ENCODE data around the gene RNF32.
"Not testable (repeated sequence)": the region's sequence is repeated elsewhere in the genome, so short reads cannot be mapped to it uniquely, and the experiment has no call there.

RNF32 gene

GRCh38 chr7:156642306-156643045 lies 1.9 kb downstream of the RNF32 start:
- Histone ChIP-seq H2AFZ (ENCODE audit: low read length) (no peak overlapping the region), H3K4me2 (ENCODE audit: low read length) (no peak overlapping the region), H3K79me2 (ENCODE audit: insufficient read depth, low read length) (no peaks in the 10 kb centered on the region), H3K9me2 (ENCODE audit: low read depth, low read length) (no peaks in the 10 kb centered on the region), H3K27ac (ENCODE audit: low read depth, low read length, poor library complexity, severe bottlenecking) (no peak overlapping the region), H3K9ac (ENCODE audit: low read length) (no peak overlapping the region), H3F3A (ENCODE audit: insufficient read depth, low read length) (no peaks in the 10 kb centered on the region), H3K4me3 (ENCODE audit: low read depth, low read length, poor library complexity, severe bottlenecking) (no peak overlapping the region), H3K4me1 (ENCODE audit: insufficient read depth, low read length, severe bottlenecking) (peaks cover 16% of the 10 kb centered on the region), H3K36me3 (ENCODE audit: insufficient read depth, low read length) (no peaks in the 10 kb centered on the region), H3K27me3 (ENCODE audit: insufficient read depth, low read length) (no peaks in the 10 kb centered on the region), H3K9me3 (ENCODE audit: low read length) (no peaks in the 10 kb centered on the region; the same call in 1 of the 2 replicates), H4K20me1 (ENCODE audit: insufficient read depth, low read length) (no peaks in the 10 kb centered on the region)
- TF ChIP-seq, protein P1, sequence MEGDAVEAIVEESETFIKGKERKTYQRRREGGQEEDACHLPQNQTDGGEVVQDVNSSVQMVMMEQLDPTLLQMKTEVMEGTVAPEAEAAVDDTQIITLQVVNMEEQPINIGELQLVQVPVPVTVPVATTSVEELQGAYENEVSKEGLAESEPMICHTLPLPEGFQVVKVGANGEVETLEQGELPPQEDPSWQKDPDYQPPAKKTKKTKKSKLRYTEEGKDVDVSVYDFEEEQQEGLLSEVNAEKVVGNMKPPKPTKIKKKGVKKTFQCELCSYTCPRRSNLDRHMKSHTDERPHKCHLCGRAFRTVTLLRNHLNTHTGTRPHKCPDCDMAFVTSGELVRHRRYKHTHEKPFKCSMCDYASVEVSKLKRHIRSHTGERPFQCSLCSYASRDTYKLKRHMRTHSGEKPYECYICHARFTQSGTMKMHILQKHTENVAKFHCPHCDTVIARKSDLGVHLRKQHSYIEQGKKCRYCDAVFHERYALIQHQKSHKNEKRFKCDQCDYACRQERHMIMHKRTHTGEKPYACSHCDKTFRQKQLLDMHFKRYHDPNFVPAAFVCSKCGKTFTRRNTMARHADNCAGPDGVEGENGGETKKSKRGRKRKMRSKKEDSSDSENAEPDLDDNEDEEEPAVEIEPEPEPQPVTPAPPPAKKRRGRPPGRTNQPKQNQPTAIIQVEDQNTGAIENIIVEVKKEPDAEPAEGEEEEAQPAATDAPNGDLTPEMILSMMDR (IDR thresholded peaks at IDR 0.05; ENCODE audit: low read length), result no peak
- TF ChIP-seq EZH2 (IDR thresholded peaks at IDR 0.05; ENCODE audit: borderline replicate concordance, low read length), result no peak

- H2AFZ ChIP-seq (ENCODE audit: low read length); H3K27ac ChIP-seq (ENCODE audit: low read depth, low read length, poor library complexity, severe bottlenecking); H3K79me2 ChIP-seq (ENCODE audit: insufficient read depth, low read length); H3F3A ChIP-seq (ENCODE audit: insufficient read depth, low read length); H3K27me3 ChIP-seq (ENCODE audit: insufficient read depth, low read length); H3K9me3 ChIP-seq (ENCODE audit: low read length); H3K4me1 ChIP-seq (ENCODE audit: insufficient read depth, low read length, severe bottlenecking); H3K4me3 ChIP-seq (ENCODE audit: low read depth, low read length, poor library complexity, severe bottlenecking); H3K4me2 ChIP-seq (ENCODE audit: low read length); H3K9me2 ChIP-seq (ENCODE audit: low read depth, low read length); H3K9ac ChIP-seq (ENCODE audit: low read length); H3K36me3 ChIP-seq (ENCODE audit: insufficient read depth, low read length); H4K20me1 ChIP-seq (ENCODE audit: insufficient read depth, low read length): not testable (repeated sequence)
Observed at GRCh38 chr7:156647330-156647729, 6.8 kb downstream of the RNF32 start.

DNA sequence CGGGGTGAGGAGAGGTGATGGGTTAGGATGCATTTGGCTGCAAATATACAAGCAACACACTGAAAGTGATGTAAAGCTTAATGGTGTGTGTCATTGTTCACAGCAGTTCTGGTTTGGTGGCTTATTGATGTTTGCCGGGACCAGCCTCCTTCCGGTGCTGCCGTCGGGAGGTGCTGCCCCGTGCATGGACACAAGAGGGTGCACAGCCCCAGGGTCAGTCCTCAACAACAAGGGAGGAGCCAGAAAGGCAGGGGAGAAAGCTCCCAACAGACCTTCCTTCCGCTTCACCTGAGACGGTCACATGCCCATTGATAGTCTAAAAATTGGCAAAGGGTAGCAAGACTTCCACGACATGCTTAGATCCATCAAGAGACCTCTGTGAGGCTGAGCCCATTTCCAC lies 9.5 kb downstream of the RNF32 start:
- Histone ChIP-seq H3K27ac (ENCODE audit: low read depth, low read length, poor library complexity, severe bottlenecking) (no peak overlapping the region), H3K27me3 (ENCODE audit: insufficient read depth, low read length) (no peaks in the 10 kb centered on the region), H3K4me3 (ENCODE audit: low read depth, low read length, poor library complexity, severe bottlenecking) (no peak overlapping the region), H3F3A (ENCODE audit: insufficient read depth, low read length) (no peaks in the 10 kb centered on the region), H3K79me2 (ENCODE audit: insufficient read depth, low read length) (no peaks in the 10 kb centered on the region), H3K36me3 (ENCODE audit: insufficient read depth, low read length) (no peaks in the 10 kb centered on the region), H3K9me2 (ENCODE audit: low read depth, low read length) (no peaks in the 10 kb centered on the region), H3K9ac (ENCODE audit: low read length) (no peak overlapping the region), H2AFZ (ENCODE audit: low read length) (no peak overlapping the region), H3K4me2 (ENCODE audit: low read length) (no peak overlapping the region), H3K9me3 (ENCODE audit: low read length) (no peaks in the 10 kb centered on the region), H4K20me1 (ENCODE audit: insufficient read depth, low read length) (no peaks in the 10 kb centered on the region), H3K4me1 (ENCODE audit: insufficient read depth, low read length, severe bottlenecking) (no peaks in the 10 kb centered on the region)
- TF ChIP-seq EZH2 (IDR thresholded peaks at IDR 0.05; ENCODE audit: borderline replicate concordance, low read length), result no peak
- TF ChIP-seq, protein P1 (IDR thresholded peaks at IDR 0.05; ENCODE audit: low read length), result peak; percentile 25; the same call in 1 of the 2 replicates

- Histone ChIP-seq H3K27ac (ENCODE audit: low read depth, low read length, poor library complexity, severe bottlenecking) (no peak overlapping the region), H3K36me3 (ENCODE audit: insufficient read depth, low read length) (no peaks in the 10 kb centered on the region), H3K4me1 (ENCODE audit: insufficient read depth, low read length, severe bottlenecking) (no peaks in the 10 kb centered on the region), H3K9me3 (ENCODE audit: low read length) (no peaks in the 10 kb centered on the region), H3K9ac (ENCODE audit: low read length) (no peak overlapping the region), H2AFZ (ENCODE audit: low read length) (no peak overlapping the region), H3K27me3 (ENCODE audit: insufficient read depth, low read length) (no peaks in the 10 kb centered on the region), H3K9me2 (ENCODE audit: low read depth, low read length) (no peaks in the 10 kb centered on the region), H3K79me2 (ENCODE audit: insufficient read depth, low read length) (no peaks in the 10 kb centered on the region), H4K20me1 (ENCODE audit: insufficient read depth, low read length) (no peaks in the 10 kb centered on the region), H3K4me2 (ENCODE audit: low read length) (no peak overlapping the region), H3K4me3 (ENCODE audit: low read depth, low read length, poor library complexity, severe bottlenecking) (no peak overlapping the region), H3F3A (ENCODE audit: insufficient read depth, low read length) (no peaks in the 10 kb centered on the region)
- TF ChIP-seq, protein P1 (IDR thresholded peaks at IDR 0.05; ENCODE audit: low read length), result no peak
- no peak for TF ChIP-seq EZH2 (IDR thresholded peaks at IDR 0.05; ENCODE audit: borderline replicate concordance, low read length)
Observed at GRCh38 chr7:156651474-156651873, 10.9 kb downstream of the RNF32 start.
